HEK293T (cell line): Measurements from ENCODE around the gene ELP5.

Experiments
- CTCF ChIA-PET: fragments of 350-600 bp; formaldehyde crosslinking; extraction: SDS; loops from one replicate; lab custom pipeline; 2021; ENCODE audit warnings: antibody characterized with exemption, inconsistent platforms; lab: Yijun Ruan, JAX
- POLR2A ChIA-PET: fragments of 350-600 bp; formaldehyde crosslinking; extraction: SDS; loops from one replicate; lab custom pipeline; 2020; ENCODE audit warnings: antibody characterized with exemption, inconsistent platforms; lab: Yijun Ruan, JAX
- DNase-seq: peaks from one replicate; pipeline ENCODE4 v3.0.0; 2012; ENCODE audit warnings: mixed read lengths; ENCODE audit errors: extremely low spot score
- ARNT ChIP-seq: fragments of 450-650 bp; IDR thresholded peaks from 2 replicates; pipeline ENCODE4 v1.6.1; 2017; ENCODE audit warnings: mild to moderate bottlenecking
- BHLHE40 ChIP-seq: fragments of 450-650 bp; IDR thresholded peaks from 2 replicates; pipeline ENCODE4 v1.6.1; 2016; ENCODE audit warnings: mild to moderate bottlenecking, moderate library complexity, borderline replicate concordance
- CTBP1 ChIP-seq: fragments of 450-650 bp; IDR thresholded peaks from 2 replicates; pipeline ENCODE4 v1.6.1; 2016; ENCODE audit warnings: borderline replicate concordance
- ELF4 ChIP-seq: fragments of 450-650 bp; IDR thresholded peaks from 2 replicates; pipeline ENCODE4 v1.6.1; 2017; ENCODE audit warnings: antibody characterized with exemption
- FOXA1 ChIP-seq: fragments of 450-650 bp; IDR thresholded peaks from 2 replicates; pipeline ENCODE4 v1.6.1; 2016; ENCODE audit warnings: mild to moderate bottlenecking
- FOXK2 ChIP-seq: fragments of 450-650 bp; IDR thresholded peaks from 2 replicates; pipeline ENCODE4 v1.6.1; 2016; ENCODE audit warnings: mild to moderate bottlenecking
- FOXM1 ChIP-seq: fragments of 450-650 bp; IDR thresholded peaks from 2 replicates; pipeline ENCODE4 v1.6.1; 2017; ENCODE audit warnings: mild to moderate bottlenecking, borderline replicate concordance
- HDGF ChIP-seq: fragments of 450-650 bp; IDR thresholded peaks from 2 replicates; pipeline ENCODE4 v1.6.1; 2017; ENCODE audit warnings: antibody characterized with exemption, borderline replicate concordance
- L3MBTL2 ChIP-seq: fragments of 450-650 bp; conservative IDR thresholded peaks from 2 replicates; pipeline ENCODE4 v1.6.1; 2016; ENCODE audit warnings: mild to moderate bottlenecking
- LEF1 ChIP-seq: fragments of 450-650 bp; IDR thresholded peaks from 2 replicates; pipeline ENCODE4 v1.6.1; 2017; ENCODE audit warnings: mild to moderate bottlenecking, borderline replicate concordance
- NFRKB ChIP-seq: fragments of 450-650 bp; IDR thresholded peaks from 2 replicates; pipeline ENCODE4 v1.6.1; 2016; ENCODE audit warnings: mild to moderate bottlenecking, moderate library complexity
- SP1 ChIP-seq: fragments of 450-650 bp; IDR thresholded peaks from 2 replicates; pipeline ENCODE4 v1.6.1; 2017
- SUZ12 ChIP-seq: fragments of 450-650 bp; IDR thresholded peaks from 2 replicates; pipeline ENCODE4 v1.6.1; 2016; ENCODE audit warnings: mild to moderate bottlenecking
- TARDBP ChIP-seq: fragments of 450-650 bp; IDR thresholded peaks from 2 replicates; pipeline ENCODE4 v1.6.1; 2016
- ZNF384 ChIP-seq: fragments of 450-650 bp; IDR thresholded peaks from 2 replicates; pipeline ENCODE4 v1.6.1; 2016
- TF ChIP-seq, protein P1 (sequence below): fragments of 450-650 bp; IDR thresholded peaks from 2 replicates; pipeline ENCODE4 v1.6.1; 2016

The ELP5 gene

DNA sequence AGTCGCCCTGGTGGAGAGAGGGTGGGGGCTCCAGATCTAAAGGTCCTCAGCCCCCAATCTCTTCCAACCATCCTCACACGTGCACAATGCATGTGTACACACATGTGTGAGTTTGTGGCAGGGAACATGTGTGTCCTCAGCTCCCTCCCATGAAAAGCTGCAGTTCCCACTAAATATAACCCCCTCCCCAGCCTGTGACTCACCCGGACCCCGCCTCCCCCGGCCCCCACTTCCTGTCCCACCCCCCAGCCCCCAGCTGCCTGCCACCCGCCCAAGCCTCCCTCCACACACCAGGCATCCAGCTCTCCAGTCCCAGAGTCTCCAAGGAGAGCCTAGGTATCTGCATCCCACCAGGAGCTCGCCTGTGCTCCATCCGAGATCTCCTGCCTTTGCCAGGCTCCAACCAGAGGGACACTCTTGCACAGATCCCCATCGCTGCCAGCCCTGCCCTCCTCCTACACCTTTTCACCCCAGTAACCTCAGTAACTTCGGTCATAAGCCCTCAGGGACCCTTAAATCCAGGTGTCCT is 36.3 kb upstream of the ELP5 start:
- TF ChIP-seq TARDBP (no peak), L3MBTL2 (no peak), NFRKB (no peak)
- POLR2A ChIA-PET = interaction anchor here (1.1 to 3.3 kb wide), 4 partner anchors 23 to 180 kb away, joined by 4 to 13 read pairs (median 10); partner anchors contain the start of genes NEURL4, PHF23 and SLC16A13
- no peak for DNase-seq
- CTCF ChIA-PET = interaction anchor here (1.1 kb wide), 1 partner anchor 9 kb away, joined by 3 read pairs; no protein-coding TSS in a partner anchor

DNA sequence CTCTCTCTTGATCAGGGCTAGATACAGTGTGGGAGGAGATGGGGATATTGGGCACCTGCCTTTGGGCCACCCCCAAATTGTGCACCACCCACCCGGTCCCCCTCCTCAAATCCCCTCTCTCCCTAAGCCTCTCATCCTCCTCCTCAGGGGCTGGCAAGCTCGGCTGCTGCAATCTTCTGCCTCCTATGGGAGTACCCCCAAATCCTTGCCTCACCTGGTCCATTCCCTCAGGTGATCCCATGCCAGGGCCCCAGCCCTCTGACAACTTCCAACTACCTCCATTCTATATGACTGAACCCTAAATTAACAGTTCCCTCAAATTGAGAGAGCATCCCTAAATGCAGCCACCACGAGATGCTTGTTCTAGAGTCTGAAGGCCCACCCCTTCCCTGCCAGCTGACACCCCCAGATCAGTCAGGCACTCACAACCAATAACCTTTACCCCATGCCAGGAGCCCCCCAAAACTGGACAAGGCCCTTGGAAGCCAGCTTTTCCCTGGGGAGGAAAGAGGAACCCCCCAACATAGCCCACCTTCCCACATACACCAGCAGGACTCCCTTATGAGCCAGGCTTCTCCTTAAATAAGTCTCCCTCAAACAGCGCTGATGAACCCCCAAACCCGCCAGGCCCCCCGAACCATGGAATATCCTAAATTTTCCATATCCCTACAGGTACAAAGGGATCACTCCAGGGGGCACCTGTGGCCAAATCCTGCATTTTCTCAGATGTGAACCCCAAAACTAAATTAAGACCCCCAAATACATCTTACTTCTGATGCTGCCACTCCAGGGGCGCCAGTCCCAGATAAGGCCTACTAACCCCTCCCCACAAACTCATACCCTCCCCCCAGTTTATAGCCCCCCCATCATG is 35.5 kb upstream of the ELP5 start:
- DNase-seq = no peak
- CTCF ChIA-PET = interaction anchor here (1.1 kb wide), 1 partner anchor 8 kb away, joined by 3 read pairs; no protein-coding TSS in a partner anchor
- TF ChIP-seq SP1 (no peak), CTBP1 (no peak), L3MBTL2 (no peak), LEF1 (no peak), NFRKB (no peak)
- TF ChIP-seq, protein P1, sequence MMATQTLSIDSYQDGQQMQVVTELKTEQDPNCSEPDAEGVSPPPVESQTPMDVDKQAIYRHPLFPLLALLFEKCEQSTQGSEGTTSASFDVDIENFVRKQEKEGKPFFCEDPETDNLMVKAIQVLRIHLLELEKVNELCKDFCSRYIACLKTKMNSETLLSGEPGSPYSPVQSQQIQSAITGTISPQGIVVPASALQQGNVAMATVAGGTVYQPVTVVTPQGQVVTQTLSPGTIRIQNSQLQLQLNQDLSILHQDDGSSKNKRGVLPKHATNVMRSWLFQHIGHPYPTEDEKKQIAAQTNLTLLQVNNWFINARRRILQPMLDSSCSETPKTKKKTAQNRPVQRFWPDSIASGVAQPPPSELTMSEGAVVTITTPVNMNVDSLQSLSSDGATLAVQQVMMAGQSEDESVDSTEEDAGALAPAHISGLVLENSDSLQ = no peak
- POLR2A ChIA-PET = interaction anchor here (1.1 to 3.3 kb wide), 2 partner anchors 23 to 181 kb away, joined by 4 to 13 read pairs; partner anchors contain the start of genes PHF23 and SLC16A13

DNA sequence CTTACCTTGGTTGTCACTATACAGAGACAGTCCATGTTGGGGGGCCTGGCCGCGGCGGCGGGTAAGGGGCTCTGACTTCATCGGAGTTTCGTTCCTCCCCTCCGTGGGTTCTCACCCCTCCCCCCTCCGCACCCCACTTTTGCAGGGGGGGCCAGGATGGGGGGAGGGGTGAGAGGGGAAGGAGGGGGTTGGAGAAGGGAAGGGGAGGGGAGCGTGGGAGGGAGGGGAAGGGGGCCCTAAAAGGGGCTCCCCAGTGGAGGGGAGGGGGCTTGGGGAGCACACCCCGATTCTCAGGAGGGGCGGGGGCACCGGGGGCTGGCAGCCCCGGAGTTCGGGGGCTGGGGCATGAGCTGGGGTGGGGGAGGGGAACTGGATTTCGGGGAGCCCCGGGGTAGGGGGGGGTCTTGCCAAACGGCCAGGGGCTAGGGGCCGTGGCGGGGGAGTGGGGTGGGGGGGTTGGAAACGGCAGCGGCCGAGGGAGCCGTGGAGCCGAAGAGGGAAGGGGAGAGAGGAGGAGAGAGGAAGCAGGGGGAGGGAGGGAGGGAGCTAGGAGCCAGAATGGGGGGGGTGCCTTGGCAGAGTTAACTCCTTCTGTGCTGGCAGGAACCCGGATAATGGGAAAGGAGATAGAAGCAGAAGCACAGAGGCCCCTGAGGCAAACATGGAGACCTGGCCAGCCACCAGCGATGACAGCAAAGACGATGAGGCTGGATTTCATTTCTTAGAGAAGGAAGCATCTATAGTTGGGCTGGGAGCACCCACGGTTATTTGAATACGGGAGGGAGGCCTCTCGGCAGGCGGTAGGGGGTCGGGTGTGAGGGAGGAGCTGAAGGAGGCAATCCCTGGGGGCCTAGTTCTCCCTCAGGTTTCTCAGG is 34.7 kb upstream of the ELP5 start:
- peak; percentile 39 for DNase-seq
- ChIA-PET CTCF (no interaction called here), POLR2A (interaction anchor here (0.6 to 9.3 kb wide), 2 partner anchors 21 to 74 kb away, joined by 3 to 166 read pairs; partner anchors contain the start of genes DVL2, GABARAP and PHF23)

DNA sequence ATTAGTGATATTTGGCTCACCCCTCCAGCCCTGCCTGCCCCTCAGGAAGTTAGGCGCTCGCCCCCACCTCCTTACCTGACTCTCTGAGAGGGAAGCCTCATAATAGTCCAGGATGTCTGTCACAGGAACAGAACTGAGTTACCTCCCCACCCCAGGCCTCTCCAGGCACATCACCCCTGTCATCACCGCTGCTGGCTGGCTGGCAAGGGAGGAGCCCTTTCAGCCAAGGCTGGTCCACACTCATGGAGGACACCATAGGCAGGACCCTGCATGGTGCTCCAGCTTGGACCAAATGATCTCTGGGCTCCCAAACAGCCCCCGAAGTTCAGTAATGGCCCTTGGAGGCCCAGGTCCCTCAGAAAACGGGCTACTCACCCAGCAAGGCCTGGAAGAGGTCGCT is 33.8 kb upstream of the ELP5 start:
- no peak for DNase-seq
- CTCF ChIA-PET = no interaction called here
- POLR2A ChIA-PET = interaction anchor here (1.7 to 9.3 kb wide), 3 partner anchors 15 to 111 kb away, joined by 3 to 166 read pairs (median 11); partner anchors contain the start of genes DVL2, GABARAP, NEURL4 and PHF23
- TF ChIP-seq TARDBP (no peak), ARNT (no peak), FOXM1 (no peak), ELF4 (no peak), ZNF384 (no peak), SUZ12 (no peak), SP1 (no peak)

More for the DNA sequence above, 34.7 kb upstream of the ELP5 start:
- TF ChIP-seq CTBP1 = no peak
- no peak for TF ChIP-seq ARNT
- TF ChIP-seq FOXK2 = no peak
- no peak for TF ChIP-seq ELF4
- no peak for TF ChIP-seq ZNF384
- no peak for TF ChIP-seq LEF1

DNA sequence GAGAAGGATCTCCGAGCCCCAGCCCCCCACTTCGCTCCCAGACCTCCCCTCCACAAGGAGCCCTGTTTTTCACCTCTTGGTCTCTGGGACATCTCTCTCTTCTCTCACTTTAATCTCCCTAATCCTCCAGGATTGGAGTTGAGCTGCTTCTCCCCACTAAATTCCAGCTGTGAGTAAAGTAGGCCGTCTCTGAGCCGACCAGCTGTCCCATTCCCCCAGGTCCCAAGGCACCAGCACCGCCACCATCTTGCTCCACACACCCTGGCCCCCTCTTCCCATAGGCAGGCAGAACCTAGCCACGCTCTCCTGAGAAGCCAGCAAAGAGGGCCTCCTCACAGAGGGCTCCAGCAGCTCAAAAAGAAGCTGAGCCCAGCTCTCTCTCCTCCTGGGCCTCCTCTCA is 33.3 kb upstream of the ELP5 start:
- POLR2A ChIA-PET = interaction anchor here (0.6 to 9.3 kb wide), 7 partner anchors 14 to 111 kb away, joined by 3 to 166 read pairs (median 4); partner anchors contain the start of genes DVL2, GABARAP, NEURL4 and PHF23
- CTCF ChIA-PET = interaction anchor here (0.6 kb wide), 1 partner anchor 61 kb away, joined by 3 read pairs; no protein-coding TSS in a partner anchor
- DNase-seq = no peak
- no peak for TF ChIP-seq BHLHE40
- no peak for TF ChIP-seq NFRKB
- TF ChIP-seq ARNT = no peak
- no peak for TF ChIP-seq FOXK2
- TF ChIP-seq TARDBP = no peak
- no peak for TF ChIP-seq SP1
- TF ChIP-seq, protein P1 = no peak

DNA sequence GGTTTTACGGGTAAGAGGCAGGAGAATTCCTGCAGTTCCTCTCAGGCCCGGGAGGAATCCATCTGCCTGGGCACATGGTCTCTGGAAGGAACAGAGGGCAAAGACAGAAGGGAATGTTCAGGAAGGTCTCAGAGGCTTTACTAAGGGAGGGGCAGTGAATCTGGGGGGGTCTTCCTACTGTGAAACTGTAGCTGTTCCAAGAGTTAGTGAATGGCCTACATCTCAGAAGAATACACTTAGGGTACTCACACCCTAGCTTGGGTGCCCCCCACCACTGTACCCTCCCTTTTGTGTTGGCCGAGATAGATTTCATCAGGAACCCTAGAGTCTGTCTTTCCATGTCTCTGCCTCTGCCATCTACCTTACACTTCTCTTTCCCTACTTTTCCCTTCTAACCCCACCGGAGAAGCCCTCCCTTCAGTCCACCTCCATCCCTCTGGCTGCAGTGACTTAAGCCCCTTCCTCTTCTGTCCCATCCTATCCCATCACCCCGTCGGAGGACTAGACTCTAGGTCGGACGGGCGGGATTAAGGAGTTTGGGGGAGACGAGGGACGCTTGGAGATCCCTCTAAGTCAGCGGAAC is 32.7 kb upstream of the ELP5 start:
- no peak for DNase-seq
- CTCF ChIA-PET = interaction anchor here (0.6 kb wide), 2 partner anchors 28 to 60 kb away, joined by 3 read pairs; no protein-coding TSS in a partner anchor
- TF ChIP-seq ARNT (no peak), ELF4 (no peak), CTBP1 (no peak), FOXA1 (no peak), NFRKB (no peak), ZNF384 (no peak), BHLHE40 (no peak), SP1 (no peak), TARDBP (no peak), HDGF (no peak), L3MBTL2 (no peak), LEF1 (no peak)
- TF ChIP-seq, protein P1 = no peak
- POLR2A ChIA-PET = interaction anchor here (0.6 to 9.3 kb wide), 16 partner anchors 10 to 184 kb away, joined by 3 to 166 read pairs (median 4); partner anchors contain the start of genes DVL2, GABARAP, NEURL4 and PHF23
